Endothelial cell of umbilical vein (primary cell): Measurements from ENCODE around the gene CD47. TPM values are rescaled to one million over a fixed set of nuclear protein-coding genes. Genes with fewer than 3 reads are reported as not detected.

Experiments
- BruUV-seq: library from RNA; stranded (reverse); fragments of 400-500 nt; replicated peaks from 2 replicates; lab custom pipeline; 2021; lab: Mats Ljungman, UMichigan
- CTCF ChIA-PET: fragments of 300-600, 350-600 bp; sonication (Branson Sonifier 250); formaldehyde crosslinking; loops from one replicate; lab custom pipeline; 2021; ENCODE audit warnings: antibody characterized with exemption, inconsistent platforms; lab: Charles Lee
- POLR2A ChIA-PET: fragments of 300-600, 350-600 bp; sonication (Branson Sonifier 250); formaldehyde crosslinking; loops from one replicate; lab custom pipeline; 2021; ENCODE audit warnings: antibody characterized with exemption, inconsistent platforms; lab: Charles Lee
- DNase-seq: peaks from one replicate; pipeline ENCODE4 v3.0.0-alpha.2; 2011; ENCODE audit warnings: low read depth, low spot score
- FAIRE-seq: peaks from 2 replicates; lab custom pipeline; 2011; peaks lifted over from hg19 to GRCh38; lab: Jason Lieb, UNC
- H2AFZ ChIP-seq: 2 replicates; pipeline ENCODE4 v1.6.0; 2012; ENCODE audit warnings: low read depth, low read length, control low read depth, inconsistent platforms
- H3K27ac ChIP-seq: 2 replicates; pipeline ENCODE4 v1.5.1; 2011; ENCODE audit warnings: low read depth, mild to moderate bottlenecking, control low read depth, low read length, moderate library complexity; ENCODE audit not compliant: insufficient read depth
- H3K27me3 ChIP-seq, 2 experiments: 2 replicates each; pipeline versions ENCODE4 v1.6.0 to v1.6.1; 2011; ENCODE audit warnings: low read length in 2 of 2, mixed read lengths in 1 of 2; ENCODE audit not compliant: control insufficient read depth in 2 of 2, insufficient read depth in 2 of 2
- H3K36me3 ChIP-seq, 2 experiments: 2 replicates in 1 of 2; 3 replicates in 1 of 2; pipeline ENCODE4 v1.5.1; 2011; ENCODE audit warnings: low read length in 2 of 2, mild to moderate bottlenecking in 1 of 2, moderate library complexity in 1 of 2; ENCODE audit not compliant: control insufficient read depth in 2 of 2, insufficient read depth in 2 of 2; ENCODE audit errors: extremely low read depth in 1 of 2
- H3K4me1 ChIP-seq: 3 replicates; pipeline ENCODE4 v1.5.1; 2011; ENCODE audit warnings: mild to moderate bottlenecking, low read length; ENCODE audit not compliant: control insufficient read depth, insufficient read depth; ENCODE audit errors: extremely low read depth
- H3K4me2 ChIP-seq: 2 replicates; pipeline ENCODE4 v1.6.1; 2011; ENCODE audit warnings: low read length, control low read depth, mixed read lengths; ENCODE audit not compliant: insufficient read depth
- H3K4me3 ChIP-seq, 3 experiments: fragments of 200-600 bp in 1 of 3; sonication (generic), shearing (Covaris generic) in 1 of 3; replicated peaks in 1 of 3; 2 replicates each; pipeline ENCODE4 v1.5.1; 2011 to 2016; ENCODE audit warnings: control low read depth in 3 of 3, low read length in 3 of 3, mild to moderate bottlenecking in 2 of 3, inconsistent platforms in 1 of 3, low read depth in 1 of 3, moderate library complexity in 1 of 3; ENCODE audit not compliant: insufficient read depth in 1 of 3
- H3K79me2 ChIP-seq: 2 replicates; pipeline ENCODE4 v1.6.0; 2012; ENCODE audit warnings: low read length, inconsistent platforms; ENCODE audit not compliant: control insufficient read depth, insufficient read depth
- H3K9ac ChIP-seq: replicated peaks from 2 replicates; pipeline ENCODE3; 2011; ENCODE audit warnings: low read length, control low read depth; ENCODE audit not compliant: insufficient read depth; ENCODE audit errors: extremely low read depth
- H3K9me1 ChIP-seq: replicated peaks from 3 replicates; pipeline ENCODE4 v1.6.0; 2011; ENCODE audit warnings: mild to moderate bottlenecking, low read length; ENCODE audit not compliant: control insufficient read depth, insufficient read depth; ENCODE audit errors: extremely low read depth
- H3K9me3 ChIP-seq: replicated peaks from 2 replicates; pipeline ENCODE4 v1.5.1; 2012; ENCODE audit warnings: low read length, inconsistent platforms; ENCODE audit not compliant: control insufficient read depth, insufficient read depth
- H4K20me1 ChIP-seq: replicated peaks from 2 replicates; pipeline ENCODE3; 2011; ENCODE audit warnings: mild to moderate bottlenecking, low read length; ENCODE audit not compliant: control insufficient read depth, insufficient read depth; ENCODE audit errors: extremely low read depth
- CTCF ChIP-seq, 2 donors: IDR thresholded peaks; 1 replicate in 1 of 2; 2 replicates in 1 of 2; pipeline ENCODE4 v1.5.1; 2011; ENCODE audit warnings: low read length in 2 of 2, mild to moderate bottlenecking in 2 of 2, moderate library complexity in 2 of 2, control low read depth in 1 of 2, inconsistent platforms in 1 of 2, low read depth in 1 of 2; ENCODE audit not compliant: insufficient read depth in 1 of 2; ENCODE audit errors: extremely low read depth in 1 of 2
- EZH2 ChIP-seq: IDR thresholded peaks from 2 replicates; pipeline ENCODE4 v1.6.1; 2012; ENCODE audit warnings: borderline replicate concordance, low read depth, mild to moderate bottlenecking, moderate library complexity, low read length, inconsistent platforms; ENCODE audit not compliant: severe bottlenecking
- FOS ChIP-seq: IDR thresholded peaks from 2 replicates; pipeline ENCODE4 v1.6.1; 2011; ENCODE audit warnings: mild to moderate bottlenecking, low read length, moderate library complexity, borderline replicate concordance; ENCODE audit not compliant: insufficient read depth
- GATA2 ChIP-seq: IDR thresholded peaks from 2 replicates; pipeline ENCODE4 v1.7.0; 2011; ENCODE audit warnings: low read depth, mild to moderate bottlenecking, moderate library complexity, mixed read lengths, low read length; ENCODE audit not compliant: insufficient read length, insufficient read depth
- JUN ChIP-seq: IDR thresholded peaks from 2 replicates; pipeline ENCODE4 v1.6.1; 2011; ENCODE audit warnings: borderline replicate concordance, low read depth; ENCODE audit not compliant: insufficient read length, insufficient read depth
- MYC ChIP-seq: IDR thresholded peaks from one replicate; pipeline ENCODE4 v1.6.1; 2011; ENCODE audit warnings: mild to moderate bottlenecking, low read depth, low read length
- POLR2A ChIP-seq: IDR thresholded peaks from 2 replicates; pipeline ENCODE4 v1.6.1; 2012; ENCODE audit warnings: low read depth, mild to moderate bottlenecking, control low read depth, low read length
- POLR2AphosphoS5 ChIP-seq: IDR thresholded peaks from 2 replicates; pipeline ENCODE4 v1.6.1; 2012; ENCODE audit warnings: low read depth, mild to moderate bottlenecking, control low read depth, low read length, moderate library complexity; ENCODE audit not compliant: insufficient read depth
- dilution Hi-C: fragments of 300-500 bp; cut with MboI; formaldehyde crosslinking; loops from one replicate; pipeline ENCODE4 v1.15.0; 2019; ENCODE audit warnings: low sequenced_read_pairs; ENCODE audit not compliant: extremely low pct_ligation_motif_present
- intact Hi-C: fragments of 100-400 bp; cut with micrococcal nuclease; formaldehyde crosslinking; loops from one replicate; pipeline ENCODE4 v1.10.0; 2022
- polyA plus RNA-seq, 4 experiments: library from polyadenylated mRNA; depleted of rRNA in 3 of 4; stranded (reverse) in 3 of 4; unstranded in 1 of 4; fragments of >200 nt; gene quantifications; 2 replicates each; pipeline versions ENCODE4 v1.2.1 to v1.2.3, GENCODE V29; 2011 to 2012; ENCODE audit warnings: missing spikeins in 1 of 4
- total RNA-seq: library from RNA; stranded (reverse); gene quantifications from 2 replicates; pipeline ENCODE4 v1.2.3, GENCODE V29; 2021
- TF ChIP-seq, protein P1 (sequence below): IDR thresholded peaks from 2 replicates; pipeline ENCODE4 v1.6.1; 2011; ENCODE audit not compliant: insufficient read depth, insufficient read length

CD47 gene
- total and polyA plus RNA-seq, 2 donors (not counting 3 experiments of a cell fraction or from before 2014, with no cell fraction given), result 29.3 to 32.2 TPM

DNA sequence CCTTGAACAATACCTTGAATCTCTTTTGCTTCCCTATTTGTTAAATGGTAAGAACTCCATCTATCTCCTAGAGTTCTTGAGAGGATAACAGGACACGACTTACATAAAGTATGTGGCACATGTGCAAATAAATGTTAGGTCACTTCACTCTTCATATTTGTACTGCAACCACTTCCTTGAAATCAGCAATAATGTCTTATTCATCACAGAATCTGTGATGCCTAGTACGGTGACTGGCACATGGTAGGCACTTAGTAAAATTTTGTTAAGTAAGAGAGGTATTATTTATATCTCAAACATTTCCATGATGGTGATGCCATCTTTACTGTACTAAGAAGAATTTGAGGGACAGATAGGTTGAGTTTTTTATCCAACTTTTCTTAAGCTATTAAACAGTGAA lies 14.3 kb downstream of the CD47 start:
- Histone ChIP-seq H3K36me3 (peaks cover 0 to 2% of the 10 kb centered on the region in 2 experiments), H3K4me3 (no peak overlapping the region), H3K27ac (no peak overlapping the region), H3K9me3 (no peaks in the 10 kb centered on the region), H4K20me1 (no peaks in the 10 kb centered on the region), H3K9ac (no peak overlapping the region), H3K4me2 (no peak overlapping the region), H3K4me1 (no peaks in the 10 kb centered on the region), H3K79me2 (peaks cover 8% of the 10 kb centered on the region), H2AFZ (no peak overlapping the region), H3K9me1 (no peaks in the 10 kb centered on the region), H3K27me3 (no peaks in the 10 kb centered on the region)
- ChIA-PET CTCF (no interaction called here), POLR2A (no interaction called here)
- BruUV-seq, result no TSS peak
- dilution Hi-C loops, result no loop called here
- TF ChIP-seq POLR2A (no peak), MYC (no peak), FOS (no peak), JUN (no peak), EZH2 (no peak), CTCF (IDR thresholded peaks at IDR 0.05; ENCODE audit: extremely low read depth in 1 of 2, insufficient read depth in 1 of 2, low read depth in 1 of 2, low read length in 2 of 2) (no peak), GATA2 (no peak), POLR2AphosphoS5 (no peak)
- TF ChIP-seq, protein P1, sequence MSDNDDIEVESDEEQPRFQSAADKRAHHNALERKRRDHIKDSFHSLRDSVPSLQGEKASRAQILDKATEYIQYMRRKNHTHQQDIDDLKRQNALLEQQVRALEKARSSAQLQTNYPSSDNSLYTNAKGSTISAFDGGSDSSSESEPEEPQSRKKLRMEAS, result no peak
- FAIRE-seq (no peak), DNase-seq (no peak)
- intact Hi-C loops, result no loop called here
